ENCODE measurements around the gene SEZ6L. TPM values are rescaled to one million over a fixed set of nuclear protein-coding genes. Genes with fewer than 3 reads are reported as not detected.

Gene SEZ6L
- total RNA-seq, 1 experiment from 2014 or later, result not detected

DNA sequence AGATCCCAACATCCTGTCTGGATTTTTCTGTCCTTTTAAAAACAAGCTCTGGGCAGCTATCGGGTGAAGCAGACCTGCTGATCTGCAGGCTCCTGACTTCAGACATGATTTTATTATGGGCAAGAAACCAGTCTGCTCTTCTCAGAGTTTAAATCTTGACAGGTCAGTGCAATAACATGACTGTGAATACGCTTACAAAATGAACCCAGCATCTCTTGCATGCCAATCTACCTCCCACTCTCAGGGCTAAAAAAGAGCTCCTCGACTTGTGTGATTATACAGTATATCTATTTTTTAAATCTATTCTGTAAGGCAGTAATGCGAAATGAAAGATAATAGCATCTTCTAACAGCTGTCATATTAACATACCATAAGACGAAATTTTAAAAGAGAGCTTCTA is 241.1 kb downstream of the SEZ6L start:
- Histone ChIP-seq H3K4me2 (ENCODE audit: low read length) (no peak overlapping the region), H3K9me2 (ENCODE audit: insufficient read depth) (no peaks in the 10 kb centered on the region), H2AFZ (ENCODE audit: low read depth, low read length, poor library complexity, severe bottlenecking) (no peak overlapping the region), H3K9ac (ENCODE audit: low read length) (no peak overlapping the region), H3K9me3 (ENCODE audit: control insufficient read depth in 1 of 2, insufficient read depth in 1 of 2, low read depth in 1 of 2, low read length in 2 of 2) (peaks cover 0 to 4% of the 10 kb centered on the region in 2 experiments; a peak in 1 of 4 replicates), H4K20me1 (ENCODE audit: insufficient read depth) (no peaks in the 10 kb centered on the region; the same call in 1 of the 2 replicates), H3K79me2 (ENCODE audit: insufficient read depth, low read length) (no peaks in the 10 kb centered on the region), H3K36me3 (ENCODE audit: control insufficient read depth in 1 of 2, insufficient read depth in 2 of 2, low read length in 2 of 2) (no peaks in the 10 kb centered on the region), H3K4me3 (replicated peaks in 1 of 2; ENCODE audit: low read depth in 1 of 2, low read length in 2 of 2) (no peak overlapping the region), H3K27me3 (ENCODE audit: insufficient read depth, low read length) (peaks cover 60% of the 10 kb centered on the region), H3K4me1 (ENCODE audit: control insufficient read depth in 1 of 2, insufficient read depth in 2 of 2, low read length in 2 of 2) (no peaks in the 10 kb centered on the region), H3K27ac (ENCODE audit: low read depth, low read length) (no peak overlapping the region)
- no TSS peak for BruUV-seq (replicated peaks)
- intact Hi-C loops (cut with micrococcal nuclease), result no loop called here
- CTCF ChIA-PET, result no interaction called here
- RAD21 ChIA-PET (ENCODE audit: low non-redundant PET in 1 of 2, low total read pairs in 2 of 2, uncharacterized antibody in 2 of 2, unreplicated experiment in 2 of 2), result no interaction called here
- ATAC-seq (no peak), DNase-seq (ENCODE audit: low read depth, low spot score) (no peak)
- no peak for TF ChIP-seq POLR2AphosphoS5 (IDR thresholded peaks at IDR 0.05; ENCODE audit: low read depth, low read length)
- TF ChIP-seq, protein P1, sequence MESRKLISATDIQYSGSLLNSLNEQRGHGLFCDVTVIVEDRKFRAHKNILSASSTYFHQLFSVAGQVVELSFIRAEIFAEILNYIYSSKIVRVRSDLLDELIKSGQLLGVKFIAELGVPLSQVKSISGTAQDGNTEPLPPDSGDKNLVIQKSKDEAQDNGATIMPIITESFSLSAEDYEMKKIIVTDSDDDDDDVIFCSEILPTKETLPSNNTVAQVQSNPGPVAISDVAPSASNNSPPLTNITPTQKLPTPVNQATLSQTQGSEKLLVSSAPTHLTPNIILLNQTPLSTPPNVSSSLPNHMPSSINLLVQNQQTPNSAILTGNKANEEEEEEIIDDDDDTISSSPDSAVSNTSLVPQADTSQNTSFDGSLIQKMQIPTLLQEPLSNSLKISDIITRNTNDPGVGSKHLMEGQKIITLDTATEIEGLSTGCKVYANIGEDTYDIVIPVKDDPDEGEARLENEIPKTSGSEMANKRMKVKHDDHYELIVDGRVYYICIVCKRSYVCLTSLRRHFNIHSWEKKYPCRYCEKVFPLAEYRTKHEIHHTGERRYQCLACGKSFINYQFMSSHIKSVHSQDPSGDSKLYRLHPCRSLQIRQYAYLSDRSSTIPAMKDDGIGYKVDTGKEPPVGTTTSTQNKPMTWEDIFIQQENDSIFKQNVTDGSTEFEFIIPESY (IDR thresholded peaks at IDR 0.05; ENCODE audit: extremely low read depth, insufficient replicate concordance, low read length), result no peak
- no peak for TF ChIP-seq SRF (IDR thresholded peaks at IDR 0.05; ENCODE audit: low read depth)
- no peak for TF ChIP-seq SP1 (IDR thresholded peaks at IDR 0.05; ENCODE audit: low read depth)
- no peak for TF ChIP-seq TCF7L2 (IDR thresholded peaks at IDR 0.05; ENCODE audit: borderline replicate concordance, extremely low read depth, insufficient read depth, insufficient read length)
- POLR2A ChIA-PET, result no interaction called here

DNA sequence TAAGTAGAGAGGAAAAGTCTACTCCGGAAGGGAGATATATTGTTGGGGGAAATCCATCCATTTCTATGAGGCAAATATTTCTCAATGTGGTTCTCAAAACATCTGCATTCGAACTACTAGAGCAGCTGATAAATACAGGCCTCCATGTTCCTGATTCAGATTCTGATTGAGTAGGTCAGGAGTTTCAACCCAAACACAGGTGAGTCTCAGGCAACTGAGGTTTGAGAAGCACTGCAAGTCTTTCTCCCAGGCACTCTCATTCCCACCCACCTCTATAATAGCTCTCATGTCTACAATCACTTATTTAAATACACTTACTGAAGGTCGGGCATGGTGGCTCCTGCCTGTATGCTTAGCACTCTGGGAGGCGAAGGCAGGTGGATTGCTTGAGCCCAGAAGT is 245.1 kb downstream of the SEZ6L start:
- no peaks in the 10 kb centered on the region for H4K20me1 ChIP-seq (ENCODE audit: insufficient read depth)
- H2AFZ ChIP-seq (ENCODE audit: low read depth, low read length, poor library complexity, severe bottlenecking), result no peak overlapping the region
- DNase-seq (ENCODE audit: low read depth, low spot score) (no peak), ATAC-seq (no peak)
- no peaks in the 10 kb centered on the region for H3K36me3 ChIP-seq (ENCODE audit: control insufficient read depth in 1 of 2, insufficient read depth in 2 of 2, low read length in 2 of 2)
- no peak overlapping the region for H3K9ac ChIP-seq (ENCODE audit: low read length)
- no peak overlapping the region for H3K4me3 ChIP-seq (replicated peaks in 1 of 2; ENCODE audit: low read depth in 1 of 2, low read length in 2 of 2)
- intact Hi-C loops (cut with micrococcal nuclease), result no loop called here
- RAD21 ChIA-PET (ENCODE audit: low non-redundant PET in 1 of 2, low total read pairs in 2 of 2, uncharacterized antibody in 2 of 2, unreplicated experiment in 2 of 2), result no interaction called here
- no peaks in the 10 kb centered on the region for H3K9me2 ChIP-seq (ENCODE audit: insufficient read depth)
- TF ChIP-seq SIN3A (IDR thresholded peaks at IDR 0.05; ENCODE audit: low read depth) (no peak), FOSL1 (IDR thresholded peaks at IDR 0.05; ENCODE audit: low read depth) (no peak), SP1 (IDR thresholded peaks at IDR 0.05; ENCODE audit: low read depth) (no peak), POLR2AphosphoS5 (IDR thresholded peaks at IDR 0.05; ENCODE audit: low read depth, low read length) (no peak), RAD21 (IDR thresholded peaks at IDR 0.05; ENCODE audit: low read depth) (no peak), YY1 (IDR thresholded peaks at IDR 0.05; ENCODE audit: extremely low read depth, insufficient replicate concordance, low read depth, low read length) (no peak), EGR1 (IDR thresholded peaks at IDR 0.05; ENCODE audit: low read depth) (no peak)
- TF ChIP-seq, protein P2, sequence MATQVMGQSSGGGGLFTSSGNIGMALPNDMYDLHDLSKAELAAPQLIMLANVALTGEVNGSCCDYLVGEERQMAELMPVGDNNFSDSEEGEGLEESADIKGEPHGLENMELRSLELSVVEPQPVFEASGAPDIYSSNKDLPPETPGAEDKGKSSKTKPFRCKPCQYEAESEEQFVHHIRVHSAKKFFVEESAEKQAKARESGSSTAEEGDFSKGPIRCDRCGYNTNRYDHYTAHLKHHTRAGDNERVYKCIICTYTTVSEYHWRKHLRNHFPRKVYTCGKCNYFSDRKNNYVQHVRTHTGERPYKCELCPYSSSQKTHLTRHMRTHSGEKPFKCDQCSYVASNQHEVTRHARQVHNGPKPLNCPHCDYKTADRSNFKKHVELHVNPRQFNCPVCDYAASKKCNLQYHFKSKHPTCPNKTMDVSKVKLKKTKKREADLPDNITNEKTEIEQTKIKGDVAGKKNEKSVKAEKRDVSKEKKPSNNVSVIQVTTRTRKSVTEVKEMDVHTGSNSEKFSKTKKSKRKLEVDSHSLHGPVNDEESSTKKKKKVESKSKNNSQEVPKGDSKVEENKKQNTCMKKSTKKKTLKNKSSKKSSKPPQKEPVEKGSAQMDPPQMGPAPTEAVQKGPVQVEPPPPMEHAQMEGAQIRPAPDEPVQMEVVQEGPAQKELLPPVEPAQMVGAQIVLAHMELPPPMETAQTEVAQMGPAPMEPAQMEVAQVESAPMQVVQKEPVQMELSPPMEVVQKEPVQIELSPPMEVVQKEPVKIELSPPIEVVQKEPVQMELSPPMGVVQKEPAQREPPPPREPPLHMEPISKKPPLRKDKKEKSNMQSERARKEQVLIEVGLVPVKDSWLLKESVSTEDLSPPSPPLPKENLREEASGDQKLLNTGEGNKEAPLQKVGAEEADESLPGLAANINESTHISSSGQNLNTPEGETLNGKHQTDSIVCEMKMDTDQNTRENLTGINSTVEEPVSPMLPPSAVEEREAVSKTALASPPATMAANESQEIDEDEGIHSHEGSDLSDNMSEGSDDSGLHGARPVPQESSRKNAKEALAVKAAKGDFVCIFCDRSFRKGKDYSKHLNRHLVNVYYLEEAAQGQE (IDR thresholded peaks at IDR 0.05; ENCODE audit: low read depth), result no peak
- no peak overlapping the region for H3K27ac ChIP-seq (ENCODE audit: low read depth, low read length)
- peaks cover 11 to 14% of the 10 kb centered on the region in 2 experiments for H3K4me1 ChIP-seq (ENCODE audit: control insufficient read depth in 1 of 2, insufficient read depth in 2 of 2, low read length in 2 of 2)
- POLR2A ChIA-PET, result no interaction called here
- CTCF ChIA-PET, result no interaction called here
- peaks cover 0 to 4% of the 10 kb centered on the region in 2 experiments; a peak in 1 of 4 replicates for H3K9me3 ChIP-seq (ENCODE audit: control insufficient read depth in 1 of 2, insufficient read depth in 1 of 2, low read depth in 1 of 2, low read length in 2 of 2)
- H3K27me3 ChIP-seq (ENCODE audit: insufficient read depth, low read length), result peaks cover 70% of the 10 kb centered on the region
- no TSS peak for BruUV-seq (replicated peaks)
- H3K4me2 ChIP-seq (ENCODE audit: low read length), result no peak overlapping the region
- H3K79me2 ChIP-seq (ENCODE audit: insufficient read depth, low read length), result no peaks in the 10 kb centered on the region

Data from HCT116 (cell line).